GM18909 (cell line): ENCODE measurements around the gene WDFY4.
A peak's percentile ranks its signal among the peaks of the same experiment; 100 is the strongest.

Experiments
- ATAC-seq: cut with Tn5 transposase; IDR thresholded peaks from one replicate; pipeline ENCODE4 v1.9.1; 2021; ENCODE audit warnings: mild to moderate bottlenecking; ENCODE audit not compliant: unreplicated experiment, poor library complexity

The WDFY4 gene

DNA sequence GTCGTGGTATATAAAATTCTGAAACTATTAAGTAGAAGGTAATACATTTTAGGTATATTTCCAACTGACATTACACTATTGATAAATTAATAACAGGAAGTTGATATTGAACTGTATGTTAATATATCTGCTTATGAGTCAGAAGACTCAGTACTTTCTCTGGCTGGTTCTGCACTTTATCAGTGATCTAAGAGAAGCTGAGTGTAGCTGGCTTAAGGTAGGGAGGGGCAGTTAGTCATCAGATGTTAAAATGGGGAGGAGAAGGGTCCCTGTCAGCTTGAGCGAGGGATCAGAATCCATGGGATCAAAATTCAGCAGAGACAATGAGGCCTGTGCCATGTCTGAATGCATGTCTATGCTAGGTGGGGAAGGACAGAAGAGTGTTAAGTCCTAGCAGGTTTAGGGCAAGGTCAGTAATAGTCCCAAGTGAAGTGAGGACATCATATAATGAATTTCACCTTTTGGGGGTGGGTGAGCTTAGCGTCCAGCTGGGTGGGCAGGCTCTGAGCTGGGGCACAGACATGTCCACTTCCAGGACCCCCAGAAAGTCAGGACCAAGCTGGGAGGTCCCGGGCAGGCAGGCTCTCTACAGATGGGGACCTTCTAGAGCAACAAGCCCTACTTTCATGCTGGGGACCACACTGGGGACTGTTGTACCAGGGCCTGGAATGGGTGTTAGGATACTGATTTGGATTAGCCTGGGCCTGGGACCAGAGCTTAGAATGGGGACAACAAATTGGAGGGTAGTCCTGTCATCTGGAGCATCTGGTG lies 82.9 kb downstream of the WDFY4 start:
- ATAC-seq, result no peak

DNA sequence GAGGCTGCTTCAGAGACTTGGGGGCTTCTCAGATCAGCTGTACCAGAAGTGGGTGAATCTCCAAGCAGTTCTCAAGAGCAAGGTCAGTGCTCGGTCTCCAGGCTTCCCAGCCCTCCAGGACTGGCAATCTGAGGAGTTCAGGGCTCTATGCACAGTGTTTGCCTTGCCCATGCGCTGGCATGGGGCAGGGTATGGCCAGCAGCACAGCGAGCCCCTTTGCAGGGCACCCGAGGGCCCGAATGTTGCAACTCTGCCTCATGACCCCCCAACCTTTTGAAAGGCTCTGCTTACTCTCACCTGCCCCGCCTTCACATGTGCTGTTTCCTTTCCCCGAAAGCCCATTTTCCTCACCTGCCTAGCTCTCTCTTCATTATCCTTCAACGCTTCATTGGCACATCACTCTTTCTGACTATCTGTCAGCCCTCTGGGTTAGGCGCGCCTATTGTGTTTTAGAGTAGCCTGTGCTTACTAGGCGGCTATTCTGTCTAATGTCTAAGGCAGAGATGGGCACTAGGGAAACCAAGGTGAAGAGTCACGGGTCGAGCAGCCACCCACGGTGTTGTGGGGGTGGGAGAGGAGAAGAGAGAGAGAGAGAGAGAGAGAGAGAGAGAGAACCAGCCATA lies 83.6 kb downstream of the WDFY4 start:
- no peak for ATAC-seq

DNA sequence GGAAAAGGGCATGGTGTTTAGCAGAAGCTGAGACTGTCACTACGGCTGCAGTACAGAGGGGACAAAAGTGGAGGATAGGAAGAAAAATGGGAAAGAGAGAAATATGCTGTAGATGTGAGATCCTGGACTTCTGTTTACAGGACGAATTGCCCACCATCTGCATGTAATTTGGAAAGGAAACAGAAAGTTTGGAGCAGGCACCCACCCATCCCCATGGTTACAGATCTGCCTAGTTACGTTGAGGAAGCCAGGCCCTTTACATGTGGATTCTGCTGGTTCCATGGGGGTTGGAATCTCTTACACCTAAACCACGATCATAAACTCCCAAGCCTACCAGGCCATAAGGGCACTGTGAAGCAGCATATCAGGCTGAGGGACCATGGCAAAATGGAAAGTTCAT lies 84.3 kb downstream of the WDFY4 start:
- no peak for ATAC-seq

DNA sequence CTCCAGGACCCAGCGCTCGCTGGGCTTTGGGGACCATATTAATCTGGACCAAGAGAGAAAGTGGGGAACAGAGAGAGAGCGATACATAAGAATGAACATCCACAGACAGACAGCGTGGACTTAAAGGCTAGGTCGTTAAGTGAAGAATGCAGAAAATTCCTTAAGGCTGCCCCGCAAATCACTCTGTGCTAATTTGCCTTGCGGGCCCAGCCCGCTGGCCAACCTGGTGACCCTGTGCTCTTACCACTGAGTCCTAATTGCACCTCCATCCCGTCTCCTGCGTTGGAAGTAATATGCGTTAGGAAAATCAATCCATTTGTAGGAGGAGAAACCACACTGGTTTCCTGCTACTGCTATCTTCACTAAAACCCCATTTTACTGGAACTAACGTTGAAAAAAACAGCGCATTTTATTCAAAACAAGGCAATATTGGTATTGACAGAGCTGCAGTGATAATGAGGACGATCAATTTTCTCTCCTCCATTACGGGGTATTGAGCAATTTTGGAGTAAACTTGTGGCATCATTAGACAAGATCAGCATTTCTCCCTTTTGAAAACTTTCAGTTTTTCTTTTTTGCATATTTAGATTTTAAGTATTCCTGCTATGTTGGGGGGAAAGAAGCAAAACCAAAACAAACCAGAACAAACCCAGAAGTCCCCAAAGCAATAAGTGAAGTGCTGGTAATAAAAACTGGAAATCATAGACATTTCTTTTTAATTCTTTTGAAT lies 85.2 kb downstream of the WDFY4 start:
- no peak for ATAC-seq

DNA sequence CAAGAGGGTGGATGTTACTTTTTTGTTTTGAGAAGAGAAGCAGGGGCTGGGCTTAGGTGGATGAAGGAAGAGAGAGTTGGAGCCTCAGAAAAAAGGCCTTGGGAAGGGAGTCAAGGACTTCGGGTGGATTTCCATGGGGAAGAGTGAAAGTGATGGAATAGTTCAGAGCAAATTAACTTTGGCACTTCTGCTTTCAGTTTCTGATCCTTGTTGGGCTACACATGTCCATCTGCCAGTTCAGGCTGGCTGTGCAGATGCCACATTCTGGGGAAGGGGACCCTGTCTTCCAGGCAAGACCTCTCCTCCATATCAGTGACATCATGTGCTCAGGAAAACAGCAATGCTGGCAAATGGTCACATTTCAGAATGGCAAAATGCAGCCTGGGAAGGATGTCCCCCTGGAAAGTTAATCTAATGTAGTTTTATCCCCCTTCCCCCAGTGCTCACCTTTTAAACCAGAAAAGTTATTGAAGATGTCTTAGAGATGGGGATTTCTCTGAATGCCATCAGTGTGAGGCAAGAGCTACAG lies 86.0 kb downstream of the WDFY4 start:
- no peak for ATAC-seq

DNA sequence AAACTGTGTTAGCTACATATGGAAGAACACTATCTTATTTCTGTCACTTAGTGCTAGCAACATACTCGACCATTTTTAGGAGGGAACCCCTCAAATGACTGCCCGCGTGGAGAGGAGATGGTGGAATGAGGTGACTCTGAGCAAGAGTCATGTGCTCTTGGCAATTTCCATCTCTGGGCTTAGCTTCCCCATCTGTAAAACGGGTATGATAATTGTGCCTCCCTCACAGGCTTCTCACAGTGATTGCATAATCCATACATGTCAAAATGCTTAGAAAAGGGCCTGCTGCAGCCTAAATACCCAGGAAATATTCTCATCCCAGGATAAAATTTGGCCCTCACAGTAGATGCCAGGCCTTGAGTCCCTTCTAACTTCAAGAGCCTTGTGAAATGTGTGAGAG lies 86.6 kb downstream of the WDFY4 start:
- ATAC-seq, result no peak

DNA sequence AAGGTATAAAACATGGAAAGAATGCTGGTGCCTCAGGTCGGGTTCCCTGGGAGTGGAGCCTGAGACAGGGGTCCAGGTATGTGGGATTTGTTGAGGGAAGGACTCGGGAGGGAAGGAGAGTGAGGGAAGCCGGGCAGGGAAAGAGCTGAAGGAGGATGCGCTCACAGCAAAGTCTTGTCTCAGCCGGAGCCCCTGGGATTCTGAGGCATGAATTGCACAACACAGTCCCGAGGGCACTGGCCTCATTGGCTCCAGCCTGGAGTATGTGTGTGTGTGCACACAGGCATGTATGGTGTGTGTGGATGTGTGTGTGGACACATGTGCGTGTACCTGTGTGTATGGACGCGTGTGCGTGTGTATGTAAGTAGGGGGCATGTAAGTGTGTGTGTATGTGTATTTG lies 87.4 kb downstream of the WDFY4 start:
- ATAC-seq, result no peak

DNA sequence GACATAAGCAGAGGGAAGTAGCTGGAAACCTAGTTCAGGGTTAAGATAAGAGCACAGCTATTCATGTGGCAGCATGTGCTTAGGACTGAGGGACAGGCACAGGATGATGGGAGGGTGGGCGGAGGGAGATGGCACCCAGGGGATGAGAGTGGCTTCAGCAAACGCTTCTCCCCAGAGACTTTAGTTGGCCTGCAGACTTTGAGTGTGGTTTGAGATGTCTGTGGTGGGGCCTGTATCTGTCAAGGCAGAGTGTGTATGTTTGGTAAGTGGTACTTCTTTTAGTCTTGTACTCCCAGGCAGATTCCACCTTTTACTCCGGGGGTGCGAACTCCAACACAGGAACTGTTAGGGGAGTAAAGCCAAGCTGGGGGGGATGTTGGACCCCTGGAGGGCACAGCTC lies 88.9 kb downstream of the WDFY4 start:
- peak; percentile 58 for ATAC-seq

DNA sequence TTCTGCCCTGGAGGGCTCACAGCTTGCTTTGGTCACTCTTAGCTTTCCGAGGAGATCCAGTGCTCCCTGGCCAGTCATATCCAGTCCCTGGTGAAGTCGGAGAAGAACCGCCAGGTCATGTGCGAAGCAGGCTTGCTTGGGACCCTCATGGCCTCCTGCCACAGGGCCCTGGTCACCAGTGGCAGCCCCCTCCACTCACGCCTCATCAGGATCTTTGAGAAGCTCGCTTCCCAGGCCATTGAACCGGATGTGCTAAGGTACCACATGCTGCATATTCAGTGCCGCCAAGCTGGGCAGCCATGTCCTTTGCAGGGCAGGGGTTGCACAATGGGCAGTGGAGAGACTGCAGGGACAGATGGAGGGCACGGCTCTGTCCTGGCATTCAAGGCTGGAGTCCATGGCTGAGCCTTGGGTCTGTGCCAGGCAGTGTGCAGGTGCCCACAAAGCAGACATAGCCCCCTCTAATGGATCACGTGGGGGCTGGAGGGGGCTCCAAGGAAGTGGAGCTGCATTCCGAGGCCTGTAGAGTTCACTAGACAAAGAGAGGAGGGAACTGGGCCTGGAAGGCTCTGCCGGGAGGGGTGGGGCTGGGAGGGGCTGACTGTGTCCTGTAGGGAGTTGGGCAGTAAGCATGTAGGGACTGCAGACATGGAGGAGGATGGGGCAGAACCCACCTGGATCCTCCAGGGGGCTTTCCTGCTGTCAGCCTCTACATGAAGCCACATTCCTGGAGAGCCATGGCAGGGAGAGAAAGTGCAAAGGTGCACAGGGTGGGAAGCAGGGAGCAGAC lies 89.9 kb downstream of the WDFY4 start:
- no peak for ATAC-seq

DNA sequence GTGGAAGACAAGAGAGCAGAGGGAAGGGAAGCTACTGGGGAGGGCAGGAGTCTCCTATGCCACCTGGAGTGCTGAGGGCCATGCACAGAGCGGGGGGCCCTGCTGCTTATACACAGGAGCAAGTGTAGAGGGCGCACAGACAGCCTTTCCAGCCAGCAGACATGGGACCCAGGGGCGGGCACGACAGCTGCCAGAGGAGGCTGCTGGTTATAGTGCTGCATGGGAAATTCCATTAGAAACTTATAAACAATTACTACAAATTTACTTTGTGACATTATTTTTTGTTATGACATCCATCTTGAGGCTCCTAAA lies 90.5 kb downstream of the WDFY4 start:
- ATAC-seq, result no peak

DNA sequence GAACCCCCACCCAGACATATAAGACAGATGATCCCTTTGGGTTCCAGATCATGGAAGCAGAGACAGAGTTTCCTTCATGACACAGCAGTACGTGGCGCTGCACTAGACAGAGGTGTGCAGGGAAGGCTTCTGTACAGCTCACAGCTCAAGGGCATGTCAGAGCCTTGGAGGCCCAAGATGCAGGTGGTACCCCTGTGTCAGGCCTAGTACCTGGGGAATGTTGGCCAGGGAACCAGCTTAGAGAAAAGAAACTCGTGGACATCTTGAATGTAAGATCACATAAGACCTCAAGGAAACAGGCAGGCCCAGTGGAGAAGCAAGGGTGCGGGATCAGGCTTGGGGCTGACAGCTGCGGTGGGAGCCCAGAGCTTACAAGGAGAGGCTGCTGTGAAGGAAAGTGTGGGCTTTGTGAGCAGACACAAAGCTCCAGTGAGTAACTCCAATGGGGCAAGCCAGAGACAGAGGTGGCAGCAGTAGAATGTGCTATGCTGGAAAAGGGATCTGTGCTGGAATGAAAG lies 91.4 kb downstream of the WDFY4 start:
- ATAC-seq, result no peak

DNA sequence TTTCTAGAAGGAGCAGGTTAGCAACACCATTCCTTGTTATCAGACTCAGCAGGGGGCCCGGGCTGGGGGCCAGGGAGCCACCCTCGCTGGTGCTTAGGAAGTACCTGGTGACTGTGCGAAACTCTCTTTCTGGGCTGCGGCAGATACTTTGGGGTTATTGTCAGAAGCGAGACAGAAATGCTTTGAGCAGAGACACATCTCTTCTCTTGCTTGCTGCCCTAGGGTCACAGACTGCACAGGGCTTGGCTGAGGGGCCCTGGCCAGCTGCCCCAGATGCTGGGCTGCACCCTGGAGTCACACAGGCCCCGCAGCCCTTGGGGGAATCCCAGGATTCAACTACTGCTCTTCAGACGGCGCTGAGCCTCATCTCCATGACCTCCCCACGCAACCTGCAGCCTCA lies 91.9 kb downstream of the WDFY4 start:
- no peak for ATAC-seq

DNA sequence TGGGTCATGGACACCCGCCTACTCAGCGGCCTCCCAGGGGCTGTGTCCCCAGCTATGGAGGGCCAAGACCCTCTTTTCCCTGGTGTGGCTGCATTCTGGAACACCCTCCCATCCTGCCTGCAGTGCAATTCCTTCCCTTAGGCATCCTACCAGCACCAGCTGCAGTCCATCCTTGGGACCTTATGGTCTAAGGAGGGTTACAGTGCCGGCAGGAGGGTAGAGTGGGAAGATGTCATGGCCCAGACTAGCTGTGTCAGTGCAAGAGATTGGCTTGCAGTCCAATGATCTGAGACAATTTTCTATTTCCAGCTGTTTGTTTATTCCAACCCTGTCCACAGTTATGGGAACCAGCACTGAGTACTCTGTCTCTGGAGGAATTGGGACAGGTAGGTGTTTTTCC lies 92.4 kb downstream of the WDFY4 start:
- ATAC-seq, result no peak

DNA sequence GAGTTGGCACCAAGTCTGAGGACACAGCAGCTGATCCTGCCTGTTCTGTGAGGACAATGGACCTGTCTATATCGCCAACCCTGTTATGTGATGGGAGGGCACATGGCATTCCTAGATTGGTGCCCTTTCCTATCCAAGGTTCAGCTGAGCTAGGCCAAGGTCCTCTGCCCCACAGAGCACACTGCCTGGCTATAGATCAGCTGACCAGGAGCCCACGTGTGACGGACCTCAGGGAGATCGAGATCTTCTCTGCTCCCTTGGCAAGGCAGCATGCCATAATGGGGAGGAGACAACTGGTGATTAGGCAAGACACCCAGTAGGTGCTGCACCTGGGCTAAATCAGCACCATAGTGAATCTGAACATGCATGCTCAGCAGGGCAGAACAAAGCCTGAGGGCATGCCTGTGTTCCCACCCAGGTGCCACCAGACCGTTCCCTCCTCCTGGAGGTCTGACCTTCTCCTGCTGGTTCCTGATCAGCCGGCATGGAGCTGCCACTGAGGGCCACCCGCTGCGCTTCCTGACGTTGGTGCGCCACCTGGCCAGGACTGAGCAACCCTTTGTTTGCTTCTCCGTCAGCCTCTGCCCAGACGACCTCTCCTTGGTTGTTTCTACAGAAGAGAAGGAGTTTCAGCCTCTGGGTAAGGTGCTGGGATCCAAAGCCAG lies 93.7 kb downstream of the WDFY4 start:
- ATAC-seq, result no peak

DNA sequence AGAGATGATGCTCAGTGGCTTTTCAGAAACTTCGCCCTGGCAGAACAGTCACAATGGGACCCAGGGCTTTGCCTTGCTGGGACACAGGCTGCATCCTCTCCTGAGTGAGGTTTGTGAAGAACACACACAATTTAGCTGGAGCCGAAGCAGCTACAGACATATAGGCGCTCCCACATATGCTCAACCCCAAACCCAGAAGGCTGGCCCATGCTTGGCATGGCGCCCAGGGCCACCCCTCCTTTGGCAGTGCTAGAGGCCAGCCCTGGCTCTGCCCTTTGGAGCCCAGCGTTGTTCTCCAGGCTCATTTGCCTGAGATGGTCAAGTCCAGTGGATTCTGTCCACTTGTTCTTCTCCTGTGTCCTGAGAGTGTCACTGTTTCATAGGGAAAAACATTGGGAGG lies 94.4 kb downstream of the WDFY4 start:
- no peak for ATAC-seq

DNA sequence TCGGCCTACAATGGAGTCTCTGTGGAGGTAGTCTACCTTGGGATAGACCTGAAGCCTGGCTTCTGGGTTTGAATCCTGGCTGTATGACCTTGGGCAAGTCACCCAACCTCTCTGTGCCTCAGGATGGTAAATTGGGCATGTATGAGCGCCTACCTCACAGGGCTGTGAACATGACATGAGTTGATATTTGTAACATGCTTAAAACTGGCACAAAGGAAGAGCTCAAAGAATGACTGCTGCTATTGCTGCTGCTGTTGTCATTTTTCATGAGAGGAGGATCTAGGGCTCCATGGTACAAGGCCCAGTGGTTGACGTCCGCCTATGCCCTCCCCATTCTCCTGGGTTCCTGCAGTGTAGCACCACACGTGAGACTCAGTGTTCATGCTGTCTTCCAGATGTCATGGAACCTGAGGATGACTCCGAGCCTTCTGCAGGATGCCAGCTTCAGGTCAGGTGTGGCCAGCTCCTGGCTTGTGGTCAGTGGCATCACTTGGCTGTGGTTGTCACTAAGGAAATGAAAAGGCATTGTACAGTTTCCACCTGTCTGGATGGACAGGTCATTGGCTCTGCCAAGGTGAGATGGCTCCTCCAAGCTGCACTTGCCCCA lies 95.0 kb downstream of the WDFY4 start:
- no peak for ATAC-seq

DNA sequence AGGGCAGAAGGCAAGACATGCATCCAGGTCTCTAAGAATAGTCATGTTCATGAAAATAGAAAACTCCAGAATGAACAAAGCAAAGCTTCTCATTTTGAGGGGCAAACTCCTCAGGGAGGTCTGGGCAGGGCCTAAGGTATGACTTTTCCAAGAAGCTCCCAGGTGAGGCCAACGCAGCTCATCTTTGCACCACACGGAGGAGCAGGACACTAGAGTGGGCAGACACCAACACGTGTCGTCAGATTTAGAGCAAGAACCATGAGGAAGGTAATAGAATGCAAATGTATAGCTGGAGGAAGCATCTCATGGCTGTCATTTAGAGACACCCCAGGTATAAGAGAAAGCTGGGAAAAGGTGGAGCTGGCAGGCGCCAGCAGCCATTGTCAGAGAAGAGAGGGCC lies 95.7 kb downstream of the WDFY4 start:
- no peak for ATAC-seq

DNA sequence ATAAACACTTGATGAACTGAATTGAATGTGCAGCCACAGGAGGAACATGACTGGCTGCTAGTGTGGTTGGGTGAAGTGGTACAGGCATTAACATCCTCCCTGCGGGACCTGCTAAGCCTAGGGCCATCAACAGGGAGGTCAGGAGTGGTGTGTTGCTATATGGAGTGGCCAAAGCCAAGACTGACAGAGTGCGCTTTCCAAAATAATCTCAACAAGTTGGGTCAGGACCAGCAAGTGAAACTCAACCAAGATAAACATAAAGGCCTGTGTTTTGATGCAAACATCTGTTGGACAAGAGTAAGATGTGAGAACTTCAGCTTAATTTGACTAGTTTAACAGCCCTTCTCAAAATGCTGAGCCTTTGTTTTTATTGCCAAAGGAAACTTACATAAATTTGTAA lies 97.7 kb downstream of the WDFY4 start:
- no peak for ATAC-seq

DNA sequence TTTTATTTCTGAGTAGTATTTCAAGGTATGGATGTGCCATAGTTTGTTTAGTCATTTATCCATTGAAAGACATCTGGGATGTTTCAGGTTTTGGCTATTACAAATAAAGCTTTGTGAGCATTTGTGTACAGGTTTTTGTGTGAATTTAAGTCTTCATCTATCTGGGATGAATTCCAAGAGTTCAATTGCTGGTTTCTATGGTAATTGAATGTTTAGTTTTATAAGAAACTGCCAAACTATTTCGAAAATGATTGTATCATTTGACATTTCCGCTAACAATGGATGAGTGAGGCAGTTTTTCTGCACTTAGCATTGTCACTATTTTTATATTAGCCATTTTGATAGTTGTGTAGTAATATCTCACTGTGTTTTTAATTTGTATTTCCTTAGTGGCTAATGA lies 99.4 kb downstream of the WDFY4 start:
- no peak for ATAC-seq

DNA sequence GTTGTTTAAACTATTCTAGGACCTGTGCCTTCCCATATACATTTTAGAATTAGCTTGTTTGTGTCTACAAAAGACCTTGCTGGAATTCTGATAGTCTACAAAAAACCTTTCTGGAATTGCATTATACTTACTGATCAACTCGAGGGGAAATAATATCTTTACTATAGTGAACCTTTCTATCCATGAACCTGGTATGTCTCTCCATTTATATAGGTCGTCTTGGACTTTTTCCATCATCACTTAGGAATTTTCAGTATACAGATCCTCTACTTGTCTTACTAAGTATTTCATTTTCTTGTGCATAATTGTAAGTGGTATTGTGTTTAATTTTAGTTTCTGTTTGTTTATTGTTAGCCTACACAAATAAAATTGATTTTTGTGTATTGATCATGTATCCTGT lies 101.1 kb downstream of the WDFY4 start:
- ATAC-seq, result no peak
